T-helper 22 cell (primary cell): ENCODE measurements around the gene PRDM5.

Experiments used
- DNase-seq: peaks from one replicate; pipeline ENCODE4 v3.0.0-alpha.2; 2020; ENCODE audit warnings: low read depth

Gene PRDM5

DNA sequence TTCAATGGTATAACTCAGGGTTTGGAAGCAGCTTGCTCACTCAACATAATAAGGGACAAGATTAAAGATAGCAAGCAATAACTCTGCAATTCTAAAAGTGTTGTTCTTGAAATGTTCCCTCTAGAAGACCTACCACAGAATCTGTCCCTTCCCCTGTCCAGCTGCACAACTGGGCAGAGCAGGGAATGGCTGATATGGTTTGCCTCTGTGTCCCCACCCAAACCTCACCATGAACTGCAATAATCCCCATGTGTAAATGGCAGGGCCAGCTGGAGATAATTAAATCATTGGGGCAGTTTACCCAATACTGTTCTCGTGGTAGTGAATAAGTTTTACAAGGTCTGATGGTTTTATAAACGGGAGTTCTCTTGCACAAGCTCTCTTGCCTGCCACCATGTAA, 19.1 kb downstream of the PRDM5 start:
- no peak for DNase-seq

DNA sequence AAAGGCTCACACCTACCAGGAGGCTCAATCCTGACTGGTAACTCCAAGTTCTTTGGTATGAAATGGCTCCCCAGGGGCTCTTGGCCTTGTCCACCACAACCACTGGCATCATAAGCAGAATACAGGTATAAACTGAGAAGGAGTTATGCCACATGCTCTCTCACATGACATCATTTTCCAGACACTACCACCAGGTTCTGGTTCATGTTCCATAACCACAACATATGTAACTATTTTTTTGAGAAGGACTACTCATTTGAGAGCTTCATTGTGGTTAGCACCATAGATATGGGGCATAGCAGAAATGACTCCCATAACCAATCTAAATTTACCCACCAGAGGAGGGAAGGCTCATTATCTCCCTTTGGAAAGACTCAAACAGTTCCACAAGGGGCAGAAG, 19.6 kb downstream of the PRDM5 start:
- DNase-seq = no peak

DNA sequence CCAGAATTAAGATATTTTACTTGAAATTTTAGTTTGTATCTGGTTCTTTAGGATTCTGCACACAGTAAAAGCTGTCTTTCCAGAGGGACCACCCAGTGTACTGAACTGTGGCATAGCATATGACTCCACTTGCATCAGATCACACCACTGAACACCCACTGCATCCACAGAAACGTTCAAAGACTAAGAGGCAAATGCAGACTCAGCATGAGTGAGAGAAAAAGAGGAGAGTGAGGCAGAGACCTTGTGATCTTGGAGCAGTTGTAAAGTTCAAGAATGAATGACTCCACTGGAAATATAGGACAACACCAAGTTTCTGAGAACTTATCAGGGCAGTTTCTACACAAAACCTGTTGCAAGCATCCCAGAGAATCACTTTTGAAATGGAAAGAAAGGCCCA, 20.8 kb downstream of the PRDM5 start:
- no peak for DNase-seq

DNA sequence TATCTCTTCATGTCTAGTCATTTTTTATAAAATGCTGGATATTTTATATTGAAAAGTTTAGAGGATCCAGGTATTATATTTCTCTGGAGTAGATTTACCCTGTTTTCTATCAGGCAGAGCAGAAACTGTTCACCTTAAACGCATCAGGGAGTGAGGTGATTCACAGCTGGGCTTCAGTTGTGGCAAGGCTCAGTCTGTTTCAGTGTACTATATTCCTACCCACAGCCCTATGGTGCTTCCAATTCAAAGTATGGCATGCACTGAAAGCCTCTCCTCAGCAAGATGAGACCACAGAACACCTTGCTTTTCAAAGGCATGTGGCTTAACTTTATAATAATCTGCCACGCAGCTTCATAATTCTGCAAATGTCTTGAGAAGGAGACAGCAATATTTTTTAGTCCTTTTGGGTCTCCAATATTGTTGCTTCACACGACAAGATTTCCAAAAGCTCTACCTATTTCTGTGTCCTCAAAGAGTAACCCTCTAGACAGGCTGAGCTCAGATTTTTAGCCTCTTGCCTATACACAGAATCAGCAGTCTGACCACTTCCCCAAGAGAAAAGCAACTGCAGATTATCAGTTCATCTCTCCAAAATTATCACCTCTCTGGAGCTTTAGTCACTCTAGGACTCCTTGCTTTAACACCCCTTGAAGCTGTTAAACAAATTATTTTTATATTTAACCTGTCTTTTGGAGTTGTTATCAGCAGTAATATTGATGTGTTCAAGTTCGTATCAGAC, 24.4 kb downstream of the PRDM5 start:
- no peak for DNase-seq

DNA sequence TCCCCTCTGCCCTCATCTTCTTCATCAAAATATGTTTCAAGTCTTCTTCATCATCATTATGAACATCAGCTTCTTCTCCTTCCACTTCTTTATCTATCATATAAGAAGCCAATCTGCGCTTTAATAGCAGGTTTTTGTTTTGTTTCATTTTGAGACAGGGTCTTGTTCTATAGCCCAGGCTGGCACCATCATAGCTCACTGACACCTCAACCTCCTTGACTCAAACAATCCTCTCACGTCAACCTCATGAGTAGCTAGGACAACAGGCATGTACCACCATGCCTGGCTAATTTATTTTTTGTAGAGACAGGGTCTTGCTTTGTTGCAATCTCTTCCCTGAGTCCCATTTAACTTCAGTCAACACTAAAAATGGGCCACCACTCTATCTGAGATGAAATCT, 27.0 kb downstream of the PRDM5 start:
- DNase-seq = no peak

DNA sequence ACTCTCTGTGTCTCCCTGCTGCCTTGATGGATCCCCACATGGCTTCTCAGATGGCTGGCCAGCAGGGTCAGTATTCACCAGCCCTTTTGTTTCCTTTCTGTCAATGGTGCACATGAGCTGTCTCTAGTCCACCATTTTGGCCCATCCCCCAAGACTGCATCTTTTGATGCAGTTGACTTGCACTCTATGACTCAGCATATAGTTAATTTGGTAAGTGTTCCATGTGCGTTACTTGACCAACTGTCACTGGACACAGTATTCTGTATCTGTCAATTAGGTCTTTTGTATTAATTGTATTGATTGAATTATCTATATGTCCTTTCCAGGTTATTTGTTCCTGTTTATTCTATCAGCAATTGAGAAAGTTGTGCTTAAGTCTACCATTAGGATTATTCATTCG, 29.2 kb downstream of the PRDM5 start:
- no peak for DNase-seq

DNA sequence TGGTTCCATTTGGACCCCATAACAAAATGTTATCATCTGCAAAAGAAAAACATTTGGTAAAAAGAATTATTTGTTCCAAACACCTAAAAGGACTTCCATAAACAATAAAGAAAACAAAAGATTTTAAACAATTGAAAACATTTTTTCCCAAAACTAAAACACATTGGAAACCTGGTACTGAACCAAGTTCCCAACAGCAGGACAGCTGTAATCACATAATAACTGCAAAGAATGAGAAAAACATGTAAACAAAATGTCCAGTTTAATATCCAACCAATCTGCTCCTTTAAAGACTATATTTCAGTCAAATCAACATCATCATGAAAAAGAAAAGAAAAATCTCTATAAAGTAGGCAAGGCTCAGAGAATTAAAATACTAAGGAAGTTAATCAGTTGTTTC, 36.3 kb downstream of the PRDM5 start:
- DNase-seq = no peak

DNA sequence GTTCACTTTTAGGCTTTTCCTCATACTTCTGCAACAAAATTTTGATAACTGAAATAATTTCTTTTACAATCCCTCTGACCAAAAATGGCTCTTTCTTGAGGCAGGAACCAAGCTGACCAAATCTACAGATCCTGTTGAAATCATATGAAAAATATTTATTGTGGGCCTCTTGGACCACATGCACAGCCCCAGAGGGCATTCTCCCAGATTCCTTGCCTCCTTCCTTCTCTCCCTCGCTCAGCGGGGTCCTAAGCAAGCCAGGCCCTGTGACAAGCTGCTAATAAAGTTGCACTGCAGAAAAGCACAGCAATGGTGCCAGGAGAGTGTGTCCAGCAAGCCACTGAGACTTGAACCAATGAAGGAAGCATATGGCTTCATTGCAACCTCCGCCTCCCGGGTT, 40.7 kb downstream of the PRDM5 start:
- DNase-seq = no peak

DNA sequence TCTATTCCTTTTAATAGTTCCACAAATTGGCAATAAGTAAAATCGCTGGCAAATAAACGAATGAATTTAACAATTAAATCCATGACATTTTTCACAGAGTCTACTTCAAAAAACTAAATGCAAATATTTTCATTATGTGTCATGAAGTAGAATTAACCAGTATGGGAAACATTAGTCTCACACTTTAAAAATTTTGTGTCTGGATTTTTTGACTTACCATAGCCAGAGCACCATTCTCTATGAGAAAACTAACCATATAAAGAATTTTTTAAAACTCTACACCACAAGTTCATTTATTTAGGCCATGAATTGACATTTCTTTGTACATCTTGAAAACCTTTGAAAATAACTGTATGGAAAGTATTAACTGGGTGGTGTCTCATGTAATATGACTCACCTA, 41.2 kb downstream of the PRDM5 start:
- DNase-seq = no peak

DNA sequence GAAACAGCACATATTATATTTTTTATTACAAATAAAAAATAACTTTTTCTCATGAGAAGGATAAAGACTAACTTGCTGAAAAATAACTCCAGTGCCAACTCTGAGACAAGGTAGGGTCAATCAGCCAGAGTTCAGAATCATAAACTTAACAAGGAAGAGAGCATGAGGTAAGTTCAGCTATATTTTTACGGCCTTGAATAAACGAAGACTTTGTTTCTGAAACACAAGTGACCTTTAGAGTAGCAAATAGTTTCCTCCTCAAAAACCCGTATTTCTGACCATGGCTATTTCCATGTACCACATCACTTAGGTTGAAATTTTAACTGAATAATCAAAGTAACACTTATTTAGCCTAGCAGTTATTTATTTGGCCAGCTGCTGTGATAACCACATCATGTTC, 45.5 kb downstream of the PRDM5 start:
- no peak for DNase-seq

DNA sequence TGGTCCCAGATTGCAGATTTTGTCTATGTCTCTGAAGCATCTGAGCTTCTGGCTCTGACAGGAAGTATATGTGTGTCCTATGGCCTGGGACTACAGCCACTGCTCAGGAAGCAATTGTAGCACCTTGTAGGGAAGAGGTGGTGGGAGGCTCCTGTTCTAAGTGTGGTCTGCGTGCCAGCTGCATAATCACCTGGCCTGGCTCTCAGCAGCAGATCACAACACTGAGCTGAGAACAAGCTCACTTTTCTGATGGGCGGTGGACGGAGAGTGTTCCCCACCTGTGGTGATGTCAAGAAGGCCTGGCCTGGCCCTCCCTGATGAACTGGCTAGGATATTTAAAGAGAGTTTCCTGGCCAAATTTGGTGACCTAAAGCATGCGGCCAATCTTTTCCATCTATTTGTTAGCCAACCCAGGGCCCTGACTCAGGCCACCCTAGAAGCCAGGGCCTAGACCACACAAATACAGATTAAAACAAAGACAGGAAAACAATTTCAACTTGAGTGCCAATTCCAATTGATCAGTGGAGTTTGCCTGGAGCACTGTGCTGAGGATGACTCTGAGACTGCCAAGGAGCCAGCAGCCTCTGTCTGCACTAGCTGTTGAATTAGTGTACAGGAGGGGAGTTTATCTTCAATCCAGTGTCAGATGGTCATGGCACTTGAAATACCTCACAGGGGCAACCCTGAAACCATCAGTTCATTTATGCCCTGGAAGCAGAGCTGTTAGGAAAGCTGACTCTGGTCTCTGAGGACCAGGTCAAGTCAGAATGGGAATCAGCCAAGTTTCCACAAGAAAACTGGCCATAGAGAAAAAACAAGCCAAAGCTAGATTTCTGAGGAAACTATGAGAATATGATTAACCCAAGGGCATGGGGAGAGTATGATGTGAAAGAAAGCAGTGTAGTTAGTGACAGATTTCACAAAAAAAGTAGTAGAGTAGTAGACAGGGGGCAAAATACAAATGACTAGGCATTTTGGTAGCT, 47.4 kb downstream of the PRDM5 start:
- DNase-seq = no peak

DNA sequence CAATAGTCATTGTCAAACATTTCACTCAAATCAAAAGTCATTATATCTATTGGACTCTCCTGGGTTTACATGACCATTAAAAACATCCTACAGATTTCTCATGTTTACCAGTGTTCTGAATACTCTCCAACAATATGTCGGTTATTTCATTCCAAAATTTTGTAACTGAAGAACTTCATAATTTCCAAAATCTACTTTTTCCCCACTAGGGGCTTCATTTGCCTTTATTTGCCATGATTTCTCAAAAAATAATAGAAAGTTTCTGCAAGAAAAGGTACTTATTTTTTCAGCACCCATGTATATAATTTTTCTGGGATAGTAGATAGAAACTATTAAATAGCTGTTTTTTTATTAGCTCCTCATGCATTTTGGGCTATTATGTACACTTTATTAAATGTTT, 49.0 kb downstream of the PRDM5 start:
- no peak for DNase-seq

DNA sequence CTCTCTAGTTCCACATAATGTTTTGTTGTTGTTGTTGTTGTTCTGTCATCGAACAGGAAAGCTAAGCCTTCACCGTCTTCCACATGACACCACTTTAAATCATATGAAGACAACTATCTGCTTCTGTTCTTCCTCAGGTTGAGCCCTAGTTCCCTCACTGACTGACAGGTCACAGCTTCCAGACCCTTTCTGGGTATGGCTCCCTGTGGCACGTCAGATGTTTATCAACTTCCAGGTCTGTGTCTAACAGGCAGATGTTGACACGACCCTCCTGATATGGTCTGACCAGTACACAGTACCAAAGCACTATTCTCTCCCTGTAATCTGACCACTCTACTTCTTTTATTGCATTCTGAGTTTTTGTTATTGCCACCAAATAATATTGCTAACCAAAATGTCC, 51.4 kb downstream of the PRDM5 start:
- DNase-seq = no peak

DNA sequence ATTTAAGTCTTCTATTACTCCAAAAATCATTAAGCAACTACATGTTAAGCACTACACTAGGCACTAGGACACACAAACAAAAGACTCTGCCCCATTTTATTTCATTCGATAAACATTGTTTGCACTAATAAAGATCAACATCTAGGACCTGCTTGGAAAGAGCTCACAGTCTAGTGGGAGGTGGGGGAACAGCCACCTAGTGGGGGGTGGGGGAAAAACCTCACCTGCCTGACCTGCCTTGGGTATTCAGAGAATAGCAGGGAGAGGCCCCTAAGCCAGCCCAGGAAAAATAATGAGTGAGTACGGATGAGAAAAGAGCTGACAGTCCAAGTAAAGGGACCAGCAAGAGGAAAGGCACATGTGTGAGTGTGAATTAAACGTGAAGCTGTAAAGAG, 52.2 kb downstream of the PRDM5 start:
- no peak for DNase-seq

DNA sequence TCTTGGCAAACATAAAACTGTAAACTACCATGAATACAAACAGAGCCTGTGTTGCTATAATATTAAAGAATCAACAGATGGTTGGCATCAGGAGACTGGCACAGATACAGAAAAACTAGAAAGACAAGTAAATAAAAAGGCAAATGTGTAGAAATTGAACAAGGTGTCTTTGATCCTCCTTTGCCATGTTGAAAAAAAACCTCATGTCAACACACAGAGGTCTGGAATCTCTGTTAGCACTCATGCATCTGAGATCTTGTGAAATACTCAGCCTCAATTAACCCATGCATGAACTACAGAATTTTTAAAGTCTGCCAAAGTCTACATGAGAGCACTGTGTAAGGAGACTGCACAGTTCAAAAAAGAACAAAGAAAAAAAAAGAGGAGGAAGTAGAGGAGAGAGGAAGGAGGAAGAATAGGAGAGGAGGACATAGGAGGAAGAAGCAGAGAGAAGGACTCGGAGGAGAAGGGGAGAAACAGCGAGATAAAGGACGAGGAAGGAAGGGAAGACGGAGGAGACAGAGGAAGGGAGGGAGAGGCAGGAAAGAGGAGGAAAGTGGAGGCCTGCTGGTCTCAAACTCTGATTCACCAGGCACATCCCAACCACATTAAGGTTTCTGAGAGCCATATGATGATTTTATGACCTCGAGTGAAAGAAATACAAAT, 52.8 kb downstream of the PRDM5 start:
- DNase-seq = no peak

DNA sequence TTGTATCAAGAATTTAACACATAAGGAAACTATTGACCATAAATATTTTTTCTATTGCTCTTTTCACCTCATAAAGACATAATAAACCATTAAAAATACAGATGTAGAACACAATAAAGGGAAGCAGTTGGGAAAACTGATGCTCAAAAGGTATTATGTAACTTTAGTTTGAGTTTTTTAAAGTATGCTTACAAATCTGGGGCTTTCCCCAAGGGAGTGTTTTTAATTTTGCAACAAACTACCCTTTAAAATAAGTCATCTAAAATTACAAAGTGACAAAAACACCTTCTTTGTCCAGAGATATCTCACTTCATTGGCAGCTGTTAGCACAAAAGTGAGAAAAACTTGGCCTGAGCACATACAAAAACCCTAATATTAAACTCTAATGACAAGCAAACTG, 55.0 kb downstream of the PRDM5 start:
- DNase-seq = no peak

DNA sequence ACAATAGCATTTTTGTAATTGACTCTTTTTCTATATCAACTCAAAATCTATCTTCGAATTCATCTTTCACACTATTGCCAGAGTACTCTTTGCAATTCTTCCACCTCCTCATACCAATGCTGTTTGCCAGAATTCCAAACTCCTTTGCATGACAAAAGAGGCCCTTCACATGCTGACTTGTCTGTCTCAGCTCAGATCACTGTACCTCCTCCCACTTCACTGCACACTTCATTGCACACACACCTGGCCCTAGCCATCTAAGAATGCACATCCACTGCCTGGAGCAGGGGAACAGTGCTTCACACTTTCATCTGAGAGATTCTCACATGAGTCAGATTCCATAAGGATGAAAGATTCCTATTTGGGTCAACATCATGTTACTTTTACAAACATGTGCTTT, 56.5 kb downstream of the PRDM5 start:
- no peak for DNase-seq

DNA sequence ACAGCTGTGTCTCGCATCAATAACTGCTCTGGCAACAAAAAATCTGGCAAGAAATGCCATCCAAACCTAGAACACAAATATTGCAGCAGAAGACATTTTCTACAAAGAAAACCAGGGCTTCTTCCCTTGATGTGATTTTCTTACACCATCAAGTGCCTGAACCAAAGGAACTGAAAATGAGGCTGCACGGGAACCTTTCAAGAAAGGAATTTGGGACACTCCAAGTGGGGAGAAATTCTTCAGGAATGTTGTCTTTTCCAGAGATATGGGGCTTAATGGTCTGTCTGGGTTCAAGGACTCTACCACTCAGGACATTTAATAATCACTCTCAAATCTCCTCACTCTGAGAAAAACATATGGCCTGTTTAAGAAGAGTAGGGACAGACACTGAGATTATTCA, 57.6 kb downstream of the PRDM5 start:
- DNase-seq = no peak

DNA sequence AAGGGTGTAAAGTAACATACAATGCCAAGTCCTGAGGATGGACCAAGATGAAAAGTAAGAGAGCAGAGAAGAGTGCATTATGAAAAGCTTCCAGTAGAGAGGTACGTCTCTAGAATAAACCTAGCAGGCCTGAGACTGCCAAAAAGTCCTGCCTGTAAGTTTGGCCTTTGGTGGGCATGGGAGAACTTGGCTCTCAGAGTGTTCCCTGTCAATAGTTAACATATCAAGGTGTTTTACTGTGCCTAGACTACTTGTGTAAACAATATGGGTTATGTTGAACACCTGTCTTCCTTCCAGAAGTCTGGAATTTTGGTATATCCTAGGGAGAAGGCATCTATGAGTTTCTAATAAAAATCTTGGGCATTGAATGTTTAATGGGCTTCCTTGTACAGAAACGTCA, 60.1 kb downstream of the PRDM5 start:
- no peak for DNase-seq

DNA sequence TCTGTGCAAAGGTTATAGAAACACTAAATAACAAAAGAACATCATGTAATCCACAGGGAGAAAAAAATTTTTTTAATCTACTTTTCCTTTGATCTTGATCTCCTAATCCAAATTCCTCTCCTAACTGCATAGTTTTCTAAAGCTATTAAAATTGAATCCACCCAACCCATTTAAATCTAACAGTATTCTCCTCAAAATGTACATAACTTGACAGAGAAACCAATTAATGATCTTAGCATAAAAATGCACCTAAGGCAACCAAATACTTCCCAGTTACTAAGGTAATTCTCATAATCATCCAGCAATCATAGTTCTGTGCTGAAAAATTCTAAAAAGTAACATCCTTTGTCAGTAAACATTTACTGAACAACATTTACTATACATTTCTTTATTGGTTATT, 60.7 kb downstream of the PRDM5 start:
- DNase-seq = no peak

DNA sequence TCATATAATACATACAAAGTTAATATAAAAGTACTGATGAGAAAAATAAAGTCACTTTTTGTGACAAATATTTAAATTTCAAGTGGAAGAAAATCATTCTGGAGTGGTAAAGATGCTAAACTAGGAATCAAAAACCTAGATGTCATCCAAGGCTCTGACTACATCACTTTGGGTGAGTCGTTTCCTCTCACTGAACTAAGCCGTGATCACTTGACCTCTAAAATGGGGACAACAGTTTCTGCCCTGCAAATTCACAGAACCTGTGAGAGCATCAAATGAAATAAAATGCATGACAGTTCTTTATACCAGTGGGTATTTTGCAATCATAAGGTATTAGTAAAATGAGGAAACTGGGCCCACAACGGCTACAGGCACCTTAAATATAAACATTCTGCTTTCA, 63.8 kb downstream of the PRDM5 start:
- DNase-seq = no peak

DNA sequence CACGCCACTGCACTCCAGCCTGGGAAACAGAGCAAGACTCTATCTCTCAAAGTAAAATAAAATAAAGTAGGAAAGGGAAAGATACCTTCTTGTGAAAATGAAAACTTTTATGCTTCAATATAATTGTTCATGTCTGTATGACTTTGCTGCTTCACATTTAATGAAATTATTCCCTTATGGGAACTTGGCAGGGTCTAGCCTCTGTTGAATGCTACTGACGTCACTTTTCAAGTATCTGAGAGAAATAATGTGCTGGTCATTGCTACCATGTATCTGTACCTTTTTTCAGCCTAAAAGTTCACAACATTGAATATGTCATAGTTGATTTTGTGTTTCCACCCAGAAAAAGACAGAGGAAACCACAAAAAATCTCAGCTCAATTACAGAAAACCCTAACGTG, 65.2 kb downstream of the PRDM5 start:
- DNase-seq = no peak

DNA sequence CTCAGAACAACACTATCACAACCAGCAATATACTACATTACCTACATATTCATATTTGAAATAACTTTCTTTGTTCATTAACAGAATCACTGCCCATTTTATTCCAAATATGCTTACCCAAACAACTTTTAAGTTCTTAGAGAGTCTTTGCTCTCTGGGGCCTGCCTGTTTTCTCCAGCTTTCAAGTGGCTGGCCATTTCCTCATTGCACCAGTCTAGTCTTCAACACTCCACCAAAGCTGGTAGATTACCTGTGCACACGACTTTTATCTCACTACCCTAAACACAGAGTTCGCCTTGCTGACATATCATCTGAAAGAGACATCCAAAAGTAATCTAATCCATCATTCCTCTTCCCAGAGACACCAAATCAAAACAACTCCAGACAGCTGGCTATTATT, 66.2 kb downstream of the PRDM5 start:
- no peak for DNase-seq
